ENCODE results near the gene PSMA5. TPM values are rescaled to one million over a fixed set of nuclear protein-coding genes. Genes with fewer than 3 reads are reported as not detected.

The PSMA5 gene
- total and polyA plus RNA-seq, 2 of the 13 experiments (the other 11 are each of a cell fraction or from before 2014, with no cell fraction given), result 140 to 169 TPM

DNA sequence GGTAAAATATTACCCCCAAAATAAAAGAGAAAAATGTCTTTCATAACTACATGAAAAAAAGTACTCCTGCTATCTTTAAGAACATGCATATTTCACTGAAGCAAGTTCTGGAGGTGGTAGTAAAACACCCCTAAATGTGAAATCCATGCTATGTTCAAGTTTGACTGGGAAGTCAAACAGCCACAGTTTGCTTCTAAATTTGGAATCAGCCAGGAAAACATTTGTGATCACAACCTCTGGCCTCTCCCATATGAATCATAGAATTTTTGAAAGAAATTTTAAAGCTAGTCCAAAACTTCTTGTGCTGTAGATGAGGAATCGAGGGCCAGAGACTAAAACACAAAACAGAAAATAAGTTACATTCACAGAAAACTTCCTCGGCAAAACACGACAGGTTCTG, 35.1 kb downstream of the PSMA5 start:
- ChIA-PET CTCF (ENCODE audit: low intra/inter-chr PET ratio, low total read pairs) (no interaction called here), POLR2A (interaction anchor here (0.8 to 3.3 kb wide), 3 partner anchors 18 to 108 kb away, joined by 3 to 22 read pairs (median 21); partner anchors contain the start of gene PSRC1)
- 80% methylated on average over 3 of the region's 3 CpGs for WGBS (ENCODE audit: low lambda C conversion rate)
- FAIRE-seq (no peak), DNase-seq (ENCODE audit: low spot score) (no peak), ATAC-seq (no peak)
- peak overlapping the region; percentile 82 for H3K4me2 ChIP-seq (ENCODE audit: low read depth, low read length)
- TF ChIP-seq, protein P1, sequence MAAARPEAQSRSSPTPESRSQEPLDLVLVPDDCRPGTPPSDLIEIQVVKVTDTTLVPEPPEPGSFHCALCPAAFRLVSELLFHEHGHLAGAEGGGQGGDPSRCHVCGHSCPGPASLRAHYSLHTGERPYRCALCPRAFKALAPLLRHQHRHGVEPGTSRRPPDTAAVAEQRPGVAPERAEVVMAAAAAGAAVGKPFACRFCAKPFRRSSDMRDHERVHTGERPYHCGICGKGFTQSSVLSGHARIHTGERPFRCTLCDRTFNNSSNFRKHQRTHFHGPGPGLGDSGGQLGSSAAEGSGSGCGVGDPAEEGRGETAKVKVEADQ (CRISPR knock-in tag; IDR thresholded peaks at IDR 0.05; ENCODE audit: borderline replicate concordance), result no peak
- TF ChIP-seq, protein P2, sequence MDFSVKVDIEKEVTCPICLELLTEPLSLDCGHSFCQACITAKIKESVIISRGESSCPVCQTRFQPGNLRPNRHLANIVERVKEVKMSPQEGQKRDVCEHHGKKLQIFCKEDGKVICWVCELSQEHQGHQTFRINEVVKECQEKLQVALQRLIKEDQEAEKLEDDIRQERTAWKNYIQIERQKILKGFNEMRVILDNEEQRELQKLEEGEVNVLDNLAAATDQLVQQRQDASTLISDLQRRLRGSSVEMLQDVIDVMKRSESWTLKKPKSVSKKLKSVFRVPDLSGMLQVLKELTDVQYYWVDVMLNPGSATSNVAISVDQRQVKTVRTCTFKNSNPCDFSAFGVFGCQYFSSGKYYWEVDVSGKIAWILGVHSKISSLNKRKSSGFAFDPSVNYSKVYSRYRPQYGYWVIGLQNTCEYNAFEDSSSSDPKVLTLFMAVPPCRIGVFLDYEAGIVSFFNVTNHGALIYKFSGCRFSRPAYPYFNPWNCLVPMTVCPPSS (IDR thresholded peaks at IDR 0.05), result no peak
- TF ChIP-seq, protein P3, sequence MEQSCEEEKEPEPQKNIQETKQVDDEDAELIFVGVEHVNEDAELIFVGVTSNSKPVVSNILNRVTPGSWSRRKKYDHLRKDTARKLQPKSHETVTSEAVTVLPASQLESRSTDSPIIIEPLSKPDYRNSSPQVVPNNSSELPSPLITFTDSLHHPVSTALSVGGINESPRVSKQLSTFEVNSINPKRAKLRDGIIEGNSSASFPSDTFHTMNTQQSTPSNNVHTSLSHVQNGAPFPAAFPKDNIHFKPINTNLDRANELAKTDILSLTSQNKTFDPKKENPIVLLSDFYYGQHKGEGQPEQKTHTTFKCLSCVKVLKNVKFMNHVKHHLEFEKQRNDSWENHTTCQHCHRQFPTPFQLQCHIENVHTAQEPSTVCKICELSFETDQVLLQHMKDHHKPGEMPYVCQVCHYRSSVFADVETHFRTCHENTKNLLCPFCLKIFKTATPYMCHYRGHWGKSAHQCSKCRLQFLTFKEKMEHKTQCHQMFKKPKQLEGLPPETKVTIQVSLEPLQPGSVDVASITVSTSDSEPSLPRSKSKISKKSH (CRISPR knock-in tag; IDR thresholded peaks at IDR 0.05; ENCODE audit: borderline replicate concordance), result no peak
- TF ChIP-seq ZNF792 (CRISPR knock-in tag; IDR thresholded peaks at IDR 0.05), result no peak
- no peaks in the 10 kb centered on the region for H3K27me3 ChIP-seq (ENCODE audit: control insufficient read depth in 1 of 2, insufficient read depth in 2 of 2, low read length in 2 of 2)
- H3K36me3 ChIP-seq (replicated peaks in 1 of 2; ENCODE audit: control insufficient read depth in 1 of 2, insufficient read depth in 2 of 2, low read length in 2 of 2), result peaks cover 0 to 8% of the 10 kb centered on the region in 2 experiments; a peak in 2 of 5 replicates
- H2AFZ ChIP-seq (ENCODE audit: low read length), result no peak overlapping the region
- H3K4me1 ChIP-seq (ENCODE audit: insufficient read depth, low read length), result peaks cover 94% of the 10 kb centered on the region
- in situ Hi-C loops (cut with HindIII; ENCODE audit: extremely low pct_ligation_motif_present, low pct_unique_long_range_greater_than_20kb), result no loop called here
- BruUV-seq (replicated peaks), result no TSS peak
- no peaks in the 10 kb centered on the region for H4K20me1 ChIP-seq (ENCODE audit: insufficient read depth, low read length)
- intact Hi-C loops (cut with micrococcal nuclease; ENCODE audit: unreplicated experiment), result loop anchor here (10.0 kb wide), 1 partner anchor 296 kb away; the partner anchor contains the start of gene TMEM167B
- H3K79me2 ChIP-seq (ENCODE audit: insufficient read depth, low read length), result peaks cover 88% of the 10 kb centered on the region
- H3K9me3 ChIP-seq (ENCODE audit: low read length), result no peaks in the 10 kb centered on the region
- peak overlapping the region; percentile 84 for H3K27ac ChIP-seq (ENCODE audit: extremely low read length, insufficient read depth, low read length)
- H3K9ac ChIP-seq (ENCODE audit: insufficient read depth, low read depth, low read length), result peak overlapping the region; percentile 63; the same call in 1 of the 2 replicates
- peak overlapping the region in 2 of 3 experiments; percentile 6 to 31; a peak in 3 of 6 replicates for H3K4me3 ChIP-seq (replicated peaks in 1 of 3; ENCODE audit: insufficient read depth in 1 of 3, low read depth in 2 of 3, low read length in 3 of 3)
